Nephron progenitor cell (in vitro differentiated cells): Measurements from ENCODE around the gene PDP2.

Experiments
- DNase-seq: peaks from one replicate; pipeline ENCODE4 v3.0.0; 2021
- H3K27ac Mint-ChIP-seq: 2 replicates; pipeline ENCODE4 v1.8.0; 2021; ENCODE audit warnings: mild to moderate bottlenecking, moderate library complexity, mixed read lengths
- H3K27me3 Mint-ChIP-seq: 2 replicates; pipeline ENCODE4 v1.8.0; 2021; ENCODE audit warnings: mild to moderate bottlenecking, low read depth, mixed read lengths; ENCODE audit not compliant: poor library complexity
- H3K36me3 Mint-ChIP-seq: 2 replicates; pipeline ENCODE4 v1.8.0; 2021; ENCODE audit warnings: low read depth, mixed read lengths
- H3K4me1 Mint-ChIP-seq: 2 replicates; pipeline ENCODE4 v1.8.0; 2021; ENCODE audit warnings: mixed read lengths
- H3K4me3 Mint-ChIP-seq: 2 replicates; pipeline ENCODE4 v1.8.0; 2021; ENCODE audit warnings: mild to moderate bottlenecking, moderate library complexity, mixed read lengths
- H3K9me3 Mint-ChIP-seq: 2 replicates; pipeline ENCODE4 v1.8.0; 2021; ENCODE audit warnings: mild to moderate bottlenecking, moderate library complexity, mixed read lengths
- CTCF ChIP-seq: fragments of 200-600 bp; sonication (generic); IDR thresholded peaks from 2 replicates; pipeline ENCODE4 v1.5.0; 2021; ENCODE audit warnings: antibody characterized with exemption

The PDP2 gene

GRCh38 chr16:66845791-66846221 lies 34.5 kb upstream of the PDP2 start:
- Mint-ChIP-seq H3K27ac (no peak overlapping the region), H3K27me3 (peaks cover 79% of the 10 kb centered on the region), H3K9me3 (no peaks in the 10 kb centered on the region), H3K4me1 (peaks cover 2% of the 10 kb centered on the region), H3K36me3 (no peaks in the 10 kb centered on the region), H3K4me3 (peak overlapping the region; percentile 65)
- TF ChIP-seq CTCF = no peak
- DNase-seq = no peak

- no peak for TF ChIP-seq CTCF
- Mint-ChIP-seq H3K4me3 (no peak overlapping the region), H3K36me3 (no peaks in the 10 kb centered on the region), H3K27ac (no peak overlapping the region), H3K9me3 (no peaks in the 10 kb centered on the region), H3K27me3 (peaks cover 74% of the 10 kb centered on the region), H3K4me1 (peaks cover 5% of the 10 kb centered on the region)
- DNase-seq = no peak
These were observed 34.0 kb upstream of the PDP2 start for GRCh38 chr16:66846266-66846665.

- H3K27me3 Mint-ChIP-seq = peaks cover 73% of the 10 kb centered on the region
- H3K4me1 Mint-ChIP-seq = peaks cover 5% of the 10 kb centered on the region
- no peak for DNase-seq
These were observed 33.5 kb upstream of the PDP2 start for GRCh38 chr16:66846831-66847230.

DNA sequence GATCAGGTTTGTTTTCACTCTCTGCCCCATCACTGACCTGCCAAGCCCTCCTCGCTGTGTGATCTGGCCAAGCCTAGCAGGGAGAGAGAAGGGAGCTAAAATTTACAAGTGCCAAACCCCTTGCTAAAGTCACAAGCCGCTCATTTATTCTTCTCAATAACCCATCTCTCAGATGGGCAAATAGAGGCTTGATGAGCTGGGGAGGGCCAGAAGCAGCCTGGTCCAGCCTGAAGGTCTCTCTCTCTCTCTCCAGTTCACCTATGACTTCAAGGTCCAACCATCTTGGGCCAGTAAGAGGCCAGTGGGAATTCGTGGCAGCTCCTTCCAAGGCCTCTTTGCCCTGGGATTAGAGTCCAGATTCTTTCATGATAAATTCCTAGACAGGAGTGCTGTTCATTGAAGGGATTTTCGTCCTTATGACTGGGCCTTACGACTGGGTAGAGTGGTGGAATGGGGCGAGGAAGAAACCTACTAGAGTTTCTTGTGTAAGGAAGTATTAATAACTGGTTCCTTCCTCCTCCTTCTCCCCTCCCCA lies 32.7 kb upstream of the PDP2 start:
- Mint-ChIP-seq H3K4me3 (no peak overlapping the region), H3K27me3 (peaks cover 65% of the 10 kb centered on the region), H3K9me3 (no peaks in the 10 kb centered on the region), H3K36me3 (no peaks in the 10 kb centered on the region), H3K4me1 (peaks cover 5% of the 10 kb centered on the region), H3K27ac (no peak overlapping the region)
- TF ChIP-seq CTCF = no peak
- no peak for DNase-seq

More at GRCh38 chr16:66846831-66847230, 33.5 kb upstream of the PDP2 start:
- H3K36me3 Mint-ChIP-seq = no peaks in the 10 kb centered on the region
- H3K27ac Mint-ChIP-seq = no peak overlapping the region
- H3K9me3 Mint-ChIP-seq = no peaks in the 10 kb centered on the region
- no peak overlapping the region for H3K4me3 Mint-ChIP-seq
- TF ChIP-seq CTCF = no peak

DNA sequence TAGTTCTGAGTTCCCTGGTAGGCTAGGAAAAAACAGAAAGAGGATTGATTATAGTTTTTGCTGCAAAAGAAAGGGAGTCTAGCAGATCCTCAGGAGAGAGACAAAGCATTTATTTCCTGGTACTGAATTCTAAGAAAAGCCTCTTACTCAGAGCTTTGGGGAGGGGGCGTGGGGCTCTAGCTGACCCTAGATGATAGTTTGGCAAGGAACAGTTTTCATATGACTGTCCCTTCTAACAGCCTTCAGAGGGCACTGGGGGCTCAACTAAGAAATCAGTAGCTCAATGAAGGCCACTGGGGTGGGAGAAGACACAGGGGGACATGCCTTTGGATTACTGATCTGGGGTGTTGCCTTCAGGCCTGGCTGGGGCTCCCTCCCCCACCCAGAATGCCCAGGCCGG lies 32.1 kb upstream of the PDP2 start:
- Mint-ChIP-seq H3K9me3 (no peaks in the 10 kb centered on the region), H3K27me3 (peaks cover 59% of the 10 kb centered on the region), H3K36me3 (no peaks in the 10 kb centered on the region), H3K27ac (no peak overlapping the region), H3K4me1 (peaks cover 5% of the 10 kb centered on the region), H3K4me3 (no peak overlapping the region)
- DNase-seq = no peak
- TF ChIP-seq CTCF = no peak

- Mint-ChIP-seq H3K27ac (no peak overlapping the region), H3K4me3 (no peak overlapping the region), H3K27me3 (peaks cover 51% of the 10 kb centered on the region), H3K9me3 (no peaks in the 10 kb centered on the region), H3K4me1 (peaks cover 5% of the 10 kb centered on the region), H3K36me3 (no peaks in the 10 kb centered on the region)
- no peak for TF ChIP-seq CTCF
- no peak for DNase-seq
These were observed 31.3 kb upstream of the PDP2 start for GRCh38 chr16:66849021-66849420.
